GM12872 (cell line): Measurements from ENCODE around the gene NDUFA13.

Source experiments
- TF ChIP-seq, protein P1 (sequence below): IDR thresholded peaks from 3 replicates; pipeline ENCODE4 v1.5.1; 2011; ENCODE audit warnings: low read depth, mild to moderate bottlenecking, low read length, moderate library complexity; ENCODE audit not compliant: insufficient read depth

The NDUFA13 gene

DNA sequence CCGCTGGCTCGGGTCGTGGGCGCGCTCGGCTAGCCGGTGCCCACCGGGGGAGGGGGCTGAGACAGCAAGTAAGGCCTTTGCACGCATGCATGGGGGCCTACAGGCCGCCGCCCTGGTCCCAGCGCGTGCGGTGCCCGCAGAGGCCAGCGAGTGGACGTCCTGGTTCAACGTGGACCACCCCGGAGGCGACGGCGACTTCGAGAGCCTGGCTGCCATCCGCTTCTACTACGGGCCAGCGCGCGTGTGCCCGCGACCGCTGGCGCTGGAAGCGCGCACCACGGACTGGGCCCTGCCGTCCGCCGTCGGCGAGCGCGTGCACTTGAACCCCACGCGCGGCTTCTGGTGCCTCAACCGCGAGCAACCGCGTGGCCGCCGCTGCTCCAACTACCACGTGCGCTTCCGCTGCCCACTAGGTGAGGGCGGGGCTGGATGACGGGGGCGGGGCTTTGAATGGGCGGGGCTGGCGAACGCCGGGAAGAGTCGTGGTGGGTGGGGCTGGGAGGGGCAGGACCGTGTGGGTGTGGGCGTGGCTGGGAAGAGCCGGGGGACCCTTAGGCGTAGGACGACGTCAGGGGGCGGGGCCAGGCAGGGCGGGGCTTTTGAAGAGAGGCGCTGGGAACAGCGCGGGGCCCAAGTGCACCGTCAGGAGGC lies 24.2 kb downstream of the NDUFA13 start:
- TF ChIP-seq, protein P1, sequence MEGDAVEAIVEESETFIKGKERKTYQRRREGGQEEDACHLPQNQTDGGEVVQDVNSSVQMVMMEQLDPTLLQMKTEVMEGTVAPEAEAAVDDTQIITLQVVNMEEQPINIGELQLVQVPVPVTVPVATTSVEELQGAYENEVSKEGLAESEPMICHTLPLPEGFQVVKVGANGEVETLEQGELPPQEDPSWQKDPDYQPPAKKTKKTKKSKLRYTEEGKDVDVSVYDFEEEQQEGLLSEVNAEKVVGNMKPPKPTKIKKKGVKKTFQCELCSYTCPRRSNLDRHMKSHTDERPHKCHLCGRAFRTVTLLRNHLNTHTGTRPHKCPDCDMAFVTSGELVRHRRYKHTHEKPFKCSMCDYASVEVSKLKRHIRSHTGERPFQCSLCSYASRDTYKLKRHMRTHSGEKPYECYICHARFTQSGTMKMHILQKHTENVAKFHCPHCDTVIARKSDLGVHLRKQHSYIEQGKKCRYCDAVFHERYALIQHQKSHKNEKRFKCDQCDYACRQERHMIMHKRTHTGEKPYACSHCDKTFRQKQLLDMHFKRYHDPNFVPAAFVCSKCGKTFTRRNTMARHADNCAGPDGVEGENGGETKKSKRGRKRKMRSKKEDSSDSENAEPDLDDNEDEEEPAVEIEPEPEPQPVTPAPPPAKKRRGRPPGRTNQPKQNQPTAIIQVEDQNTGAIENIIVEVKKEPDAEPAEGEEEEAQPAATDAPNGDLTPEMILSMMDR, result no peak

DNA sequence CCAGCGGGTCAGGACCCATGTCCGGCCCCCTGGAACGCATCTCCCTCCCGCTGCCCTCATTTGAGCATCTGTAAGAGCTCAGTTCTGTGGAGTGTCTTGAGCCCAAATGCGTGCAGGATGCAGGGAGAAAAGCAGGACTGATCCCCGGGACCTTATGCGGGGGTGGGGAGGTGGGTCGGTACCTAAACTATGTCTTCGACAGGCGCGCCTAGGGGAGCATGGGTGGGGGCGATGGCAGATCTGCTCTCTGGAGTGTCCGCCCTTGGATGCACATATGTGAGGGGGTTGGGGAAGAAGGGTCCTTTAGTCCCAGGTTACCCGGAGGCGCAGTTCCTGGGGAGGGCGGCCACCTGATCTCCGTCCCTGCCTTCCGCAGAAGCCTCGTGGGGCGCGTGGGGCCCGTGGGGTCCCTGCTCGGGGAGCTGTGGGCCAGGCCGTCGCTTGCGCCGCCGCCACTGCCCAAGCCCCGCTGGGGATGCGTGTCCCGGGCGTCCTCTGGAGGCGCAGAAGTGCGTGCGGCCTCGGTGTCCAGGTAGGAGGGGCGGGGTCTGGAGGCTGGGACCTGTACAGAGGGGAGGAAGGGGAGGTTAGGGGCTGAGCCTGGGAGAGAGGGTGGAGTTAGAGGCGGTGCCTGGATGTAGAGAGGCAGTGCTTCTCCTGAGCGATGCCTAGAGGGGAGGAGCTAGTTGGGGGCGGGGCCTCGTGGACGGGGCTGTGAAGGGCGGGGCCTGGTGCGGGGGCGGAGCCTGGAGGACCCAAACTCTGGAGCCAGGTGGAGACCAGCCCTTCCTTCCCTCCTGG lies 24.9 kb downstream of the NDUFA13 start:
- TF ChIP-seq, protein P1, result no peak

DNA sequence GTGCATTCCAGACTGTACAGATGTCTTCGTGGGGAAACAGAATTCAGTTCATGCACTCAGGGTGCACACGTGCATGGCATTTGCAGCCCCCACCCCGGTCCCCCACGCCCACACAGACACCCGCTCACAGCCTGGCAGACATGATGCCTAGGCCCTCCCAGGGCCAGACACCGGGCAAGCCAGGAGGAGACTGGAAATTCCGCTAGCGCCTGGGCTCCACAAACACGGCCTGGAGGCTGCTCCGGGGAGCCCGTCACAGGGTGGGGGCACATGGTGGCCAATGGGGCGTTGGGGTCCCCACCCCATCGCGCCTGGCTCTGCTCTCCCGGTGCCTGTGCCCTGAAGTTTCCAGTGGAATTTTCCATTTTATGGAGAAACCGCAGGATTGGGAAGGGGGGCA lies 25.6 kb downstream of the NDUFA13 start:
- TF ChIP-seq, protein P1, result no peak

DNA sequence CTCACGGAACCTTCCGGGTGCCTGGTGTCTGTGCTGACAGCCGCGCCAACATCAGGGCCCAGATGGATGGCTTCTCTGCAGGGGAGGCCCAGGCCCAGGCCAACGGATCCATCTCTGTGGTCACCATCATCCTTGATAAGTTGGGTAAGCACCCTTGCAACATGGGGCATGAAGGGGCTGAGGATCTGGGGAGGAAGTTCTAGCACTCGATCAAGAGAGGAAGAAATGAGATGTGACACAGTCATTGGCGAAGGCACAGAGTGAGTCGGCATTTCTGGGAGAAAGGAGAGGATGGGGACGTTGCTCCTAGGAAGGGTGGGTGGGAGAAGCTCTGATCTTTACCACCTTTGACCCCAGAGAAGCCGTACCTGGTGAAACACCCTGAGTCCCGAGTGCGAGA lies 26.5 kb downstream of the NDUFA13 start:
- TF ChIP-seq, protein P1, result no peak

DNA sequence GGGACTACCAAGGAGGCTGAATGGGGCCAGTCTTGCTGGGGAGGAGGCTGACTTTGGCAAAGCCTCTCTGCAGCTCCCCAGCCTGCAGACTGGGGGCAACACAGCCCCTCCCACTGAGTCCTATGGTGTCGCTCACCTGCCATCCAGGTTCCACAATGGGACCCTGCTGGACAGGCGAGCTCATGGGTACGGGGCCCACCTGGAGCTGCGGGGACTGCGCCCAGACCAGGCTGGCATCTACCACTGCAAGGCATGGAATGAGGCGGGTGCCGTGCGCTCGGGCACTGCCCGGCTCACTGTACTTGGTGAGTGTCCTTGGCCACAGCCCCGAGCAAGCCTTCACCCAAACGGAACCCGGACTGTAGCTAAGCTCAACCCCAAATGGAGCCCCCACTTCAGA lies 27.1 kb downstream of the NDUFA13 start:
- TF ChIP-seq, protein P1, result no peak

DNA sequence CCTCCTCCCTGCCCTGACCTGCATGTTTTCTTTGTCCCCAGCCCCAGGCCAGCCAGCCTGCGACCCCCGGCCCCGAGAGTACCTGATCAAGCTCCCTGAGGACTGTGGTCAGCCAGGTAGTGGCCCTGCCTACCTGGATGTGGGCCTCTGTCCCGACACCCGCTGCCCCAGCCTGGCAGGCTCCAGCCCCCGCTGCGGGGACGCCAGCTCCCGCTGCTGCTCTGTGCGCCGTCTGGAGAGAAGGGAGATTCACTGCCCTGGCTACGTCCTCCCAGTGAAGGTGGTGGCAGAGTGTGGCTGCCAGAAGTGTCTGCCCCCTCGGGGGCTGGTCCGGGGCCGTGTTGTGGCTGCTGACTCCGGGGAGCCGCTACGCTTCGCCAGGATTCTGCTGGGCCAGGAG lies 27.6 kb downstream of the NDUFA13 start:
- TF ChIP-seq, protein P1, result no peak

DNA sequence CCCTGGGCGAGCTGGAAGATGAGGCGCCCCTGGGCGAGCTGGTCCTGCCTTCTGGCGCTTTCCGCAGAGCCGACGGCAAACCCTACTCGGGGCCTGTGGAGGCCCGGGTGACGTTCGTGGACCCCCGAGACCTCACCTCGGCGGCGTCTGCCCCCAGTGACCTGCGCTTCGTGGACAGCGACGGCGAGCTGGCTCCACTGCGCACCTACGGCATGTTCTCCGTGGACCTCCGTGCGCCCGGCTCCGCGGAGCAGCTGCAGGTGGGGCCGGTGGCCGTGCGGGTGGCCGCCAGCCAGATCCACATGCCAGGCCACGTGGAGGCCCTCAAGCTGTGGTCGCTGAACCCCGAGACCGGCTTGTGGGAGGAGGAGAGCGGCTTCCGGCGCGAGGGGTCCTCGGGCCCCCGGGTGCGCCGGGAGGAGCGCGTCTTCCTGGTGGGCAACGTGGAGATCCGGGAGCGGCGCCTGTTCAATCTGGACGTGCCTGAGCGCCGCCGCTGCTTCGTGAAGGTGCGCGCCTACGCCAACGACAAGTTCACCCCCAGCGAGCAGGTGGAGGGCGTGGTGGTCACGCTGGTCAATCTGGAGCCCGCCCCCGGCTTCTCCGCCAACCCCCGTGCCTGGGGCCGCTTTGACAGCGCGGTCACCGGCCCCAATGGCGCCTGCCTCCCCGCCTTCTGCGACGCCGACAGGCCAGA lies 28.4 kb downstream of the NDUFA13 start:
- TF ChIP-seq, protein P1, result no peak
